PC-3 (cell line): ENCODE results near the gene TAOK1.

Experiments
- CTCF ChIP-seq: fragments of 300-600 bp; sonication (generic); conservative IDR thresholded peaks from 2 replicates; pipeline ENCODE4 v1.5.1; 2017; ENCODE audit warnings: antibody characterized with exemption, low read depth, mild to moderate bottlenecking, low read length
- EZH2 ChIP-seq: fragments of 300-600 bp; sonication (generic); IDR thresholded peaks from one replicate; pipeline ENCODE4 v1.6.1; 2017; ENCODE audit warnings: antibody characterized with exemption, mild to moderate bottlenecking, low read length; ENCODE audit not compliant: unreplicated experiment
- EZH2phosphoT487 ChIP-seq: fragments of 300-600 bp; sonication (generic); IDR thresholded peaks from 2 replicates; pipeline ENCODE4 v1.6.1; 2018; ENCODE audit warnings: mild to moderate bottlenecking, antibody characterized with exemption, low read length, borderline replicate concordance

GRCh38 chr17:29469276-29469675 lies 79.1 kb downstream of the TAOK1 start:
- no peak for TF ChIP-seq CTCF
- TF ChIP-seq EZH2 = no peak
- no peak for TF ChIP-seq EZH2phosphoT487
